Mesendoderm (in vitro differentiated cells): ENCODE data around the gene LPA.
A peak's percentile ranks its signal among the peaks of the same experiment; 100 is the strongest.
"Not testable (repeated sequence)": the region's sequence is repeated elsewhere in the genome, so short reads cannot be mapped to it uniquely, and the experiment has no call there.

Experiments
- DNase-seq: peaks from one replicate; pipeline ENCODE4 v3.0.0; 2013
- H2AK5ac ChIP-seq: 2 replicates; pipeline ENCODE4 v1.6.1; 2013; ENCODE audit warnings: low read length, inconsistent platforms
- H2BK120ac ChIP-seq: 2 replicates; pipeline ENCODE4 v1.6.1; 2013; ENCODE audit warnings: low read depth, mild to moderate bottlenecking, low read length, moderate library complexity, mixed read lengths
- H2BK15ac ChIP-seq: replicated peaks from 2 replicates; pipeline ENCODE4 v1.6.1; 2013; ENCODE audit warnings: low read depth, mild to moderate bottlenecking, moderate library complexity
- H2BK5ac ChIP-seq: 2 replicates; pipeline ENCODE4 v1.6.1; 2013; ENCODE audit warnings: low read length, inconsistent platforms
- H3K18ac ChIP-seq: 2 replicates; pipeline ENCODE4 v1.6.1; 2013; ENCODE audit warnings: mild to moderate bottlenecking, low read length, mixed read lengths
- H3K23ac ChIP-seq: one replicate; pipeline ENCODE4 v1.6.1; 2013; ENCODE audit warnings: low read length
- H3K27ac ChIP-seq: 2 replicates; pipeline ENCODE4 v1.5.1; 2013; ENCODE audit warnings: low read depth, mild to moderate bottlenecking, inconsistent platforms, low read length, moderate library complexity
- H3K27me3 ChIP-seq: 2 replicates; pipeline ENCODE4 v1.6.1; 2013; ENCODE audit warnings: low read length, control low read depth, mild to moderate bottlenecking, inconsistent platforms; ENCODE audit not compliant: insufficient read depth, poor library complexity
- H3K36me3 ChIP-seq: 2 replicates; pipeline ENCODE4 v1.6.1; 2013; ENCODE audit warnings: low read length, inconsistent platforms; ENCODE audit not compliant: control insufficient read depth, insufficient read depth
- H3K4ac ChIP-seq: one replicate; pipeline ENCODE4 v1.6.1; 2013; ENCODE audit warnings: low read depth, mild to moderate bottlenecking, low read length, moderate library complexity
- H3K4me1 ChIP-seq: 2 replicates; pipeline ENCODE4 v1.6.1; 2013; ENCODE audit warnings: low read depth, low read length, inconsistent platforms; ENCODE audit not compliant: control insufficient read depth
- H3K4me2 ChIP-seq: 2 replicates; pipeline ENCODE4 v1.6.1; 2013; ENCODE audit warnings: low read length
- H3K4me3 ChIP-seq: 2 replicates; pipeline ENCODE4 v1.5.1; 2013; ENCODE audit warnings: mild to moderate bottlenecking, low read length
- H3K56ac ChIP-seq: one replicate; pipeline ENCODE4 v1.6.1; 2013; ENCODE audit warnings: low read length
- H3K79me1 ChIP-seq: 2 replicates; pipeline ENCODE4 v1.6.1; 2013; ENCODE audit warnings: low read length, inconsistent platforms
- H3K79me2 ChIP-seq: 2 replicates; pipeline ENCODE4 v1.6.1; 2013; ENCODE audit warnings: mild to moderate bottlenecking, low read length; ENCODE audit not compliant: control insufficient read depth, insufficient read depth
- H3K9ac ChIP-seq: 2 replicates; pipeline ENCODE4 v1.6.1; 2013; ENCODE audit warnings: low read length, inconsistent platforms
- H4K5ac ChIP-seq: one replicate; pipeline ENCODE4 v1.6.1; 2013; ENCODE audit warnings: low read length
- H4K8ac ChIP-seq: one replicate; pipeline ENCODE4 v1.6.1; 2013; ENCODE audit warnings: low read depth, mild to moderate bottlenecking, control low read depth, low read length, moderate library complexity
- WGBS: extraction: QIAGEN DNeasy Blood & Tissue Kit; methylation state at CpG from one replicate; pipeline ENCODE4 v1.1.7; 2013; ENCODE audit warnings: low lambda C conversion rate, missing lambda C conversion rate; ENCODE audit not compliant: insufficient coverage; ENCODE audit errors: extremely low coverage; 5-methylcytosine and 5-hydroxymethylcytosine counted together

LPA gene

GRCh38 chr6:160696884-160697283 lies 32.8 kb upstream of the LPA start:
- not testable (repeated sequence) for H3K4me3 ChIP-seq, H2BK5ac ChIP-seq, H3K18ac ChIP-seq, H3K56ac ChIP-seq, H2BK15ac ChIP-seq, DNase-seq, H3K4me1 ChIP-seq, H2BK120ac ChIP-seq, H4K8ac ChIP-seq, H3K79me1 ChIP-seq, H3K27ac ChIP-seq, H2AK5ac ChIP-seq, H3K4ac ChIP-seq, H3K9ac ChIP-seq, H3K4me2 ChIP-seq, H3K23ac ChIP-seq, H3K27me3 ChIP-seq, H3K79me2 ChIP-seq, H4K5ac ChIP-seq, H3K36me3 ChIP-seq
- no CpG with 5 or more reads among the region's 3 CpGs for WGBS

GRCh38 chr6:160695622-160696021 lies 31.5 kb upstream of the LPA start:
- H3K36me3 ChIP-seq, H3K9ac ChIP-seq, H2AK5ac ChIP-seq, H3K4ac ChIP-seq, H3K79me1 ChIP-seq, H3K18ac ChIP-seq, H3K27me3 ChIP-seq, H3K4me2 ChIP-seq, DNase-seq, H2BK15ac ChIP-seq, H3K4me3 ChIP-seq, H4K8ac ChIP-seq, H3K56ac ChIP-seq, H3K23ac ChIP-seq, H4K5ac ChIP-seq, H3K79me2 ChIP-seq, H2BK120ac ChIP-seq, H2BK5ac ChIP-seq, H3K27ac ChIP-seq, H3K4me1 ChIP-seq: not testable (repeated sequence)
- WGBS, result no CpG with 5 or more reads among the region's 2 CpGs

- H2BK120ac ChIP-seq, H2BK15ac ChIP-seq, H3K79me2 ChIP-seq, H3K56ac ChIP-seq, H4K5ac ChIP-seq, H3K4me2 ChIP-seq, H3K27me3 ChIP-seq, H3K4ac ChIP-seq, DNase-seq, H3K9ac ChIP-seq, H4K8ac ChIP-seq, H3K4me3 ChIP-seq, H3K23ac ChIP-seq, H2BK5ac ChIP-seq, H3K4me1 ChIP-seq, H3K36me3 ChIP-seq, H3K27ac ChIP-seq, H3K79me1 ChIP-seq, H2AK5ac ChIP-seq, H3K18ac ChIP-seq: not testable (repeated sequence)
Observed at GRCh38 chr6:160695025-160695424, 30.9 kb upstream of the LPA start.

- Histone ChIP-seq H3K9ac (no peak overlapping the region), H3K56ac (no peak overlapping the region), H3K4me2 (no peak overlapping the region), H3K18ac (no peak overlapping the region), H2BK5ac (no peak overlapping the region), H3K36me3 (no peaks in the 10 kb centered on the region), H3K27me3 (no peaks in the 10 kb centered on the region), H3K27ac (no peak overlapping the region), H3K4me1 (no peaks in the 10 kb centered on the region), H4K8ac (no peak overlapping the region), H3K79me2 (no peaks in the 10 kb centered on the region), H4K5ac (no peak overlapping the region), H3K4ac (no peak overlapping the region), H3K23ac (no peak overlapping the region), H3K79me1 (no peaks in the 10 kb centered on the region), H2AK5ac (no peak overlapping the region), H2BK120ac (no peak overlapping the region), H3K4me3 (no peak overlapping the region), H2BK15ac (no peak overlapping the region)
- DNase-seq, result peak; percentile 21
- no CpG with 5 or more reads among the region's 5 CpGs for WGBS
Observed at GRCh38 chr6:160692369-160692959, 28.4 kb upstream of the LPA start.

GRCh38 chr6:160691617-160692016 lies 27.5 kb upstream of the LPA start:
- no peak for DNase-seq
- Histone ChIP-seq H3K4me3 (no peak overlapping the region), H3K79me1 (no peaks in the 10 kb centered on the region), H2BK15ac (no peak overlapping the region), H3K79me2 (no peaks in the 10 kb centered on the region), H3K27ac (no peak overlapping the region), H2AK5ac (no peak overlapping the region), H3K56ac (no peak overlapping the region), H3K23ac (no peak overlapping the region), H3K4ac (no peak overlapping the region), H3K4me1 (no peaks in the 10 kb centered on the region), H4K5ac (no peak overlapping the region), H4K8ac (no peak overlapping the region), H3K4me2 (no peak overlapping the region), H3K18ac (no peak overlapping the region), H3K27me3 (no peaks in the 10 kb centered on the region), H3K9ac (no peak overlapping the region), H2BK5ac (no peak overlapping the region), H2BK120ac (no peak overlapping the region), H3K36me3 (no peaks in the 10 kb centered on the region)
- WGBS, result no CpG with 5 or more reads among the region's 5 CpGs

- Histone ChIP-seq H2BK5ac (no peak overlapping the region), H3K79me2 (no peaks in the 10 kb centered on the region), H3K4me2 (no peak overlapping the region), H2AK5ac (no peak overlapping the region), H2BK120ac (no peak overlapping the region), H3K27me3 (no peaks in the 10 kb centered on the region), H3K79me1 (no peaks in the 10 kb centered on the region), H3K23ac (peak overlapping the region; percentile 66), H3K9ac (no peak overlapping the region), H3K4ac (no peak overlapping the region), H3K18ac (no peak overlapping the region), H3K4me1 (no peaks in the 10 kb centered on the region), H3K27ac (no peak overlapping the region), H3K4me3 (no peak overlapping the region), H3K56ac (no peak overlapping the region), H3K36me3 (no peaks in the 10 kb centered on the region), H4K5ac (no peak overlapping the region), H4K8ac (no peak overlapping the region), H2BK15ac (no peak overlapping the region)
- no peak for DNase-seq
- WGBS, result no CpG with 5 or more reads among the region's 9 CpGs
Observed at GRCh38 chr6:160690458-160690857, 26.4 kb upstream of the LPA start.
